ENCODE data around the gene PLXNA4. TPM values are rescaled to one million over a fixed set of nuclear protein-coding genes. Genes with fewer than 3 reads are reported as not detected.

Gene PLXNA4
- total and polyA plus RNA-seq, 2 donors (not counting 1 experiment from before 2014, with no cell fraction given) = not detected

- Mint-ChIP-seq H3K27ac (no peak overlapping the region), H3K4me1 (no peaks in the 10 kb centered on the region), H3K27me3 (peaks cover 16% of the 10 kb centered on the region), H3K4me3 (no peak overlapping the region), H3K9me3 (ENCODE audit: insufficient read depth) (no peaks in the 10 kb centered on the region)
- no peak overlapping the region for H3K4me3 ChIP-seq (ENCODE audit: control extremely low read depth in 1 of 5, extremely low read depth in 1 of 5, insufficient read depth in 1 of 5, low read depth in 2 of 5, low read length in 4 of 5)
- DNase-seq = no peak
- 90% methylated on average over 7 of the region's 8 CpGs for WGBS (ENCODE audit: insufficient coverage)
- no peaks in the 10 kb centered on the region for H3K79me2 ChIP-seq (ENCODE audit: control insufficient read depth, insufficient read depth, low read length)
- H3K4me2 ChIP-seq (replicated peaks; ENCODE audit: low read depth, low read length, poor library complexity, severe bottlenecking) = no peak overlapping the region
- POLR2A ChIA-PET = no interaction called here
- peaks cover 0 to 4% (median 0%) of the 10 kb centered on the region in 4 experiments for H3K27me3 ChIP-seq (replicated peaks in 1 of 4; ENCODE audit: control extremely low read depth in 1 of 4, control insufficient read depth in 3 of 4, insufficient read depth in 4 of 4, low read length in 3 of 4)
- CTCF ChIA-PET = interaction anchor here (1.8 kb wide), 1 partner anchor 10 kb away, joined by 4 read pairs; no protein-coding TSS in a partner anchor
- ATAC-seq (ENCODE audit: low read depth) = no peak
- H4K20me1 ChIP-seq (ENCODE audit: control insufficient read depth, insufficient read depth, low read length, poor library complexity, severe bottlenecking) = no peaks in the 10 kb centered on the region
- TF ChIP-seq EZH2 (IDR thresholded peaks at IDR 0.05; ENCODE audit: borderline replicate concordance, insufficient read depth, low read depth, low read length, poor library complexity, severe bottlenecking) (no peak), CTCF (IDR thresholded peaks at IDR 0.05) (no peak)
- H3K4me1 ChIP-seq (ENCODE audit: control insufficient read depth in 2 of 2, insufficient read depth in 2 of 2, low read length in 2 of 2) = no peaks in the 10 kb centered on the region
- no peak overlapping the region for H2AFZ ChIP-seq (ENCODE audit: insufficient read depth, low read depth, low read length, poor library complexity, severe bottlenecking)
- no peak overlapping the region for H3K27ac ChIP-seq (ENCODE audit: low read length in 2 of 2)
- intact Hi-C loops (cut with micrococcal nuclease) = no loop called here
- H3K9ac ChIP-seq (ENCODE audit: low read length) = no peak overlapping the region
- peaks cover 0 to 8% (median 0%) of the 10 kb centered on the region in 3 donors for H3K9me3 ChIP-seq (ENCODE audit: control extremely low read depth in 1 of 3, control insufficient read depth in 2 of 3, insufficient read depth in 1 of 3, low read length in 2 of 3)
- no peaks in the 10 kb centered on the region for H3K36me3 ChIP-seq (replicated peaks in 1 of 2; ENCODE audit: control extremely low read depth in 1 of 2, control insufficient read depth in 1 of 2, extremely low read depth in 1 of 2, insufficient read depth in 2 of 2, low read length in 1 of 2)
These were observed 140.1 kb downstream of the PLXNA4 start for GRCh38 chr7:132436121-132436520.

- peaks cover 0 to 8% (median 0%) of the 10 kb centered on the region in 3 donors for H3K9me3 ChIP-seq (ENCODE audit: control extremely low read depth in 1 of 3, control insufficient read depth in 2 of 3, insufficient read depth in 1 of 3, low read length in 2 of 3)
- H3K27me3 ChIP-seq (replicated peaks in 1 of 4; ENCODE audit: control extremely low read depth in 1 of 4, control insufficient read depth in 3 of 4, insufficient read depth in 4 of 4, low read length in 3 of 4) = peaks cover 0 to 4% (median 0%) of the 10 kb centered on the region in 4 experiments
- CTCF ChIA-PET = interaction anchor here (1.8 kb wide), 1 partner anchor 11 kb away, joined by 4 read pairs; no protein-coding TSS in a partner anchor
- H4K20me1 ChIP-seq (ENCODE audit: control insufficient read depth, insufficient read depth, low read length, poor library complexity, severe bottlenecking) = no peaks in the 10 kb centered on the region
- no peaks in the 10 kb centered on the region for H3K79me2 ChIP-seq (ENCODE audit: control insufficient read depth, insufficient read depth, low read length)
- H3K4me1 ChIP-seq (ENCODE audit: control insufficient read depth in 2 of 2, insufficient read depth in 2 of 2, low read length in 2 of 2) = no peaks in the 10 kb centered on the region
- Mint-ChIP-seq H3K4me1 (no peaks in the 10 kb centered on the region), H3K4me3 (no peak overlapping the region), H3K27me3 (peaks cover 16% of the 10 kb centered on the region), H3K9me3 (ENCODE audit: insufficient read depth) (no peaks in the 10 kb centered on the region), H3K27ac (no peak overlapping the region)
- no peak for ATAC-seq (ENCODE audit: low read depth)
- H3K36me3 ChIP-seq (replicated peaks in 1 of 2; ENCODE audit: control extremely low read depth in 1 of 2, control insufficient read depth in 1 of 2, extremely low read depth in 1 of 2, insufficient read depth in 2 of 2, low read length in 1 of 2) = no peaks in the 10 kb centered on the region
- no peak for DNase-seq
- no peak overlapping the region for H3K4me3 ChIP-seq (ENCODE audit: control extremely low read depth in 1 of 5, extremely low read depth in 1 of 5, insufficient read depth in 1 of 5, low read depth in 2 of 5, low read length in 4 of 5)
- 76% methylated on average over 11 of the region's 18 CpGs for WGBS (ENCODE audit: insufficient coverage)
- POLR2A ChIA-PET = no interaction called here
- intact Hi-C loops (cut with micrococcal nuclease) = no loop called here
- no peak overlapping the region for H3K9ac ChIP-seq (ENCODE audit: low read length)
- H3K4me2 ChIP-seq (replicated peaks; ENCODE audit: low read depth, low read length, poor library complexity, severe bottlenecking) = no peak overlapping the region
- H3K27ac ChIP-seq (ENCODE audit: low read length in 2 of 2) = no peak overlapping the region
- TF ChIP-seq EZH2 (IDR thresholded peaks at IDR 0.05; ENCODE audit: borderline replicate concordance, insufficient read depth, low read depth, low read length, poor library complexity, severe bottlenecking) = no peak
- TF ChIP-seq CTCF (IDR thresholded peaks at IDR 0.05) = no peak
- H2AFZ ChIP-seq (ENCODE audit: insufficient read depth, low read depth, low read length, poor library complexity, severe bottlenecking) = no peak overlapping the region
These were observed 141.0 kb downstream of the PLXNA4 start for GRCh38 chr7:132435016-132435990.

Measured in B cell (primary cell).